GM23338 (cell line): Measurements from ENCODE around the gene PPP2R3B. TPM values are rescaled to one million over a fixed set of nuclear protein-coding genes. Genes with fewer than 3 reads are reported as not detected.

Experiments
- ATAC-seq: fragments of 200-7000 bp; cut with Tn5 transposase; 3 replicates; pipeline ENCODE4 v1.9.1; 2020
- DNase-seq: peaks from one replicate; pipeline ENCODE4 v3.0.0-alpha.2; 2015; ENCODE audit warnings: low spot score
- H2AFZ ChIP-seq: fragments of 200-600 bp; sonication (generic); 2 replicates; pipeline ENCODE4 v1.8.0; 2016; ENCODE audit warnings: antibody characterized with exemption, mild to moderate bottlenecking, moderate library complexity
- H3F3A ChIP-seq: fragments of 200-600 bp; sonication (generic); replicated peaks from 2 replicates; pipeline ENCODE4 v1.8.0; 2017; ENCODE audit warnings: antibody characterized with exemption, mixed run types, low read depth
- H3K27ac ChIP-seq: fragments of 200-600 bp; sonication (generic); 2 replicates; pipeline ENCODE4 v1.6.1; 2016; ENCODE audit warnings: low read depth
- H3K27me3 ChIP-seq: fragments of 200-600 bp; sonication (generic); 2 replicates; pipeline ENCODE4 v1.8.0; 2016; ENCODE audit warnings: mild to moderate bottlenecking, mixed run types, moderate library complexity; ENCODE audit not compliant: insufficient read depth
- H3K36me3 ChIP-seq: fragments of 200-600 bp; sonication (generic); 2 replicates; pipeline ENCODE4 v1.8.0; 2016; ENCODE audit warnings: mild to moderate bottlenecking; ENCODE audit not compliant: insufficient read depth
- H3K4me1 ChIP-seq: fragments of 200-600 bp; sonication (generic); 2 replicates; pipeline ENCODE4 v1.8.0; 2016; ENCODE audit warnings: mild to moderate bottlenecking, moderate library complexity; ENCODE audit not compliant: insufficient read depth
- H3K4me2 ChIP-seq: fragments of 200-600 bp; sonication (generic); 2 replicates; pipeline ENCODE4 v1.7.1; 2017; ENCODE audit warnings: mixed run types
- H3K4me3 ChIP-seq: fragments of 200-600 bp; sonication (generic); 2 replicates; pipeline ENCODE4 v1.6.1; 2016; ENCODE audit warnings: mixed run types
- H3K79me2 ChIP-seq: fragments of 200-600 bp; sonication (generic); replicated peaks from 2 replicates; pipeline ENCODE4 v1.8.0; 2017; ENCODE audit warnings: mild to moderate bottlenecking; ENCODE audit not compliant: insufficient read depth
- H3K9me2 ChIP-seq: fragments of 200-600 bp; sonication (generic); 2 replicates; pipeline ENCODE4 v1.8.0; 2017; ENCODE audit not compliant: insufficient read depth
- H4K20me1 ChIP-seq: fragments of 200-600 bp; sonication (generic); replicated peaks from 2 replicates; pipeline ENCODE4 v1.8.0; 2017; ENCODE audit warnings: mild to moderate bottlenecking; ENCODE audit not compliant: insufficient read depth
- H3K27ac Mint-ChIP-seq: 2 replicates; pipeline ENCODE4 v1.8.0; 2020; ENCODE audit warnings: inconsistent platforms, mild to moderate bottlenecking, moderate library complexity, mixed read lengths
- H3K27me3 Mint-ChIP-seq: 3 replicates; pipeline ENCODE4 v1.8.0; 2022; ENCODE audit warnings: low read depth, mild to moderate bottlenecking, moderate library complexity, mixed read lengths, inconsistent platforms; ENCODE audit not compliant: insufficient read depth, poor library complexity
- H3K36me3 Mint-ChIP-seq: 3 replicates; pipeline ENCODE4 v1.8.0; 2021; ENCODE audit warnings: low read depth, mild to moderate bottlenecking, inconsistent platforms, moderate library complexity, mixed read lengths
- H3K4me1 Mint-ChIP-seq: 3 replicates; pipeline ENCODE4 v1.8.0; 2020; ENCODE audit warnings: mild to moderate bottlenecking, inconsistent platforms, mixed read lengths
- H3K4me3 Mint-ChIP-seq: 3 replicates; pipeline ENCODE4 v1.8.0; 2021; ENCODE audit warnings: moderate library complexity, mild to moderate bottlenecking, inconsistent platforms, mixed read lengths
- H3K9me3 Mint-ChIP-seq: 3 replicates; pipeline ENCODE4 v1.8.0; 2020; ENCODE audit warnings: moderate library complexity, mild to moderate bottlenecking, inconsistent platforms, mixed read lengths
- CREB1 ChIP-seq: fragments of 250-450 bp; sonication (Bioruptor Pico); IDR thresholded peaks from 2 replicates; pipeline ENCODE4 v1.5.0; 2020; ENCODE audit warnings: low read depth, mild to moderate bottlenecking, moderate library complexity
- ETS1 ChIP-seq: IDR thresholded peaks from 2 replicates; pipeline ENCODE4 v1.6.1; 2016; ENCODE audit warnings: antibody characterized with exemption
- EZH2 ChIP-seq: fragments of 200-600 bp; sonication (generic); IDR thresholded peaks from one replicate; pipeline ENCODE4 v1.8.0; 2017; ENCODE audit warnings: antibody characterized with exemption, mild to moderate bottlenecking, low read depth; ENCODE audit not compliant: unreplicated experiment
- EZH2phosphoT487 ChIP-seq: fragments of 200-600 bp; sonication (generic); IDR thresholded peaks from one replicate; pipeline ENCODE4 v1.8.1; 2018; ENCODE audit warnings: antibody characterized with exemption; ENCODE audit not compliant: unreplicated experiment
- REST ChIP-seq: IDR thresholded peaks from one replicate; pipeline ENCODE4 v1.6.1; 2018; ENCODE audit warnings: antibody characterized with exemption; ENCODE audit not compliant: unreplicated experiment
- STAT1 ChIP-seq: IDR thresholded peaks from one replicate; pipeline ENCODE4 v1.6.1; 2016; ENCODE audit warnings: antibody characterized with exemption; ENCODE audit not compliant: unreplicated experiment
- ZNF114 ChIP-seq: fragments of 250-450 bp; sonication (Bioruptor Pico); IDR thresholded peaks from 2 replicates; pipeline ENCODE4 v1.5.0; 2020; ENCODE audit warnings: mild to moderate bottlenecking, moderate library complexity
- ZNF462 ChIP-seq: fragments of 250-450 bp; sonication (Bioruptor Pico); IDR thresholded peaks from 2 replicates; pipeline ENCODE4 v1.5.0; 2020; ENCODE audit warnings: mild to moderate bottlenecking, moderate library complexity
- polyA plus RNA-seq: library from polyadenylated mRNA; unstranded; fragments of >200 nt; fragmentation: Nextera tagmentation; extraction: Ambion mirVana; gene quantifications from 2 replicates; pipeline ENCODE4 v1.2.1, GENCODE V29; 2016
- total RNA-seq: library from RNA; depleted of rRNA; stranded (reverse); fragments of >200 nt; shearing (Covaris generic); gene quantifications from 2 replicates; pipeline ENCODE4 v1.2.3, GENCODE V29; 2014

The PPP2R3B gene
- total and polyA plus RNA-seq, 2 experiments from 2014 or later = 50.1 to 104 TPM

- Histone ChIP-seq H3K4me3 (no peak overlapping the region), H3K27ac (no peak overlapping the region), H2AFZ (no peak overlapping the region), H3K27me3 (no peaks in the 10 kb centered on the region), H4K20me1 (no peaks in the 10 kb centered on the region), H3K79me2 (no peaks in the 10 kb centered on the region), H3K4me2 (no peak overlapping the region), H3K9me2 (no peaks in the 10 kb centered on the region), H3K4me1 (no peaks in the 10 kb centered on the region), H3F3A (0 out of 2 replicates have a peak, but pooled peaks cover 7% of the 10 kb centered on the region), H3K36me3 (no peaks in the 10 kb centered on the region)
- no peak overlapping the region for H3K4me3 Mint-ChIP-seq
- TF ChIP-seq REST (no peak), CREB1 (no peak), EZH2 (no peak), ZNF114 (CRISPR knock-in tag) (no peak), ZNF462 (CRISPR knock-in tag) (no peak), STAT1 (no peak), ETS1 (no peak), EZH2phosphoT487 (no peak)
- no peaks in the 10 kb centered on the region; the same call in 1 of the 3 replicates for H3K9me3 Mint-ChIP-seq
- peaks cover 3% of the 10 kb centered on the region; the same call in 1 of the 3 replicates for H3K4me1 Mint-ChIP-seq
- no peaks in the 10 kb centered on the region for H3K36me3 Mint-ChIP-seq
- DNase-seq (no peak), ATAC-seq (no peak)
- peaks cover 2% of the 10 kb centered on the region for H3K27me3 Mint-ChIP-seq
- H3K27ac Mint-ChIP-seq = no peak overlapping the region
Measured at GRCh38 chrX:394830-395229, 8.1 kb upstream of the PPP2R3B start.
